ENCODE measurements around the gene YES1. TPM values are rescaled to one million over a fixed set of nuclear protein-coding genes. Genes with fewer than 3 reads are reported as not detected.
"Not testable (repeated sequence)": the region's sequence is repeated elsewhere in the genome, so short reads cannot be mapped to it uniquely, and the experiment has no call there.

YES1 gene
- total and polyA plus RNA-seq, 4 donors: 17.9 to 61.7 (median 31.6) TPM

DNA sequence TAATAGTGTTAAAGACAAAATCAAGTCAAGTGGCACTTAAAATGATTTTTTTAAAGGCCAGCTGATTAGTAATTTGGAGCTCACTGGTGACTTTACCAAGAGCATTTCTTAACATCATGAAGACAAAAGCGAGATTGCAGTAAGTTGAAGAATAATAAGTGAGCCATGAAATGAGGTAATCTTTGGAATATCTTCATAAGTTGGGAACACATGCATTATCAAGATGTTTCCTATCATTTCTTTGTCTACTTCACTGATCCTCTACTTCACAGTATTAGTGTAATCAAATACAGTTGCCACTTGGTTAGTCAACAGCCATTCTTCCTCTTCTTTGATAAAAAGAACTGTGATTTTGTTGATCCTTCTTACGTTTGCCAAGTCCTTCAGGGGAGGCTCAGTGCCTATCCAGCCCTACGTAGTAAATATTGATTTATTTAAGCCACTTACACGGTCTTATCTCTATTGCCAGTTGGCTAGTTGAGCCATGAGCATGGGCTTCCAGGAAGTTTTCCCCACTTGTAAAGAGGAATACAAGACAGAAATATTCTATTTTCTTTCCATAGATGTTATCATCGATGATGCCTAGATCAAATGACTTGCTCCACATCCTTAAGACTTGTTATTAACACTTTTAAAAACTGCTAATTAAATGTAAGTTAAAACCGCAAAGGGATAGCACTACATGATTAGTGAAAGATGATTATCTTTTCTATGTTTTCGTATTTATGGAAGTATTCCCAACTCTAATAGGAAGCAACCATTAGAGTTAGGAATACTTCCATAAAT is 46.1 kb downstream of the YES1 start:
- DNase-seq (no peak), ATAC-seq (ENCODE audit: insufficient read depth, low FRiP score) (no peak)
- Histone ChIP-seq H3K9me3 (ENCODE audit: control insufficient read depth in 4 of 4, insufficient read depth in 3 of 4, low read length in 3 of 4) (no peaks in the 10 kb centered on the region), H3K9ac (ENCODE audit: insufficient read depth in 1 of 2, low read length in 2 of 2) (no peak overlapping the region), H3K4me3 (no peak overlapping the region), H3K4me1 (ENCODE audit: control insufficient read depth in 5 of 5, insufficient read depth in 5 of 5, low read length in 5 of 5) (peaks cover 0 to 2% (median 0%) of the 10 kb centered on the region in 5 donors), H3K27me3 (ENCODE audit: control insufficient read depth in 3 of 3, insufficient read depth in 3 of 3, low read length in 2 of 3) (no peaks in the 10 kb centered on the region), H3K36me3 (ENCODE audit: control insufficient read depth in 4 of 4, insufficient read depth in 4 of 4, low read length in 4 of 4) (no peaks in the 10 kb centered on the region), H3K27ac (ENCODE audit: low read depth in 1 of 2, low read length in 1 of 2) (no peak overlapping the region)
- 53 to 79% methylated on average over 7 of the region's 7 CpGs for WGBS, 2 donors
- no peak for TF ChIP-seq CTCF (IDR thresholded peaks at IDR 0.05; ENCODE audit: control extremely low read depth, extremely low read depth)

DNA sequence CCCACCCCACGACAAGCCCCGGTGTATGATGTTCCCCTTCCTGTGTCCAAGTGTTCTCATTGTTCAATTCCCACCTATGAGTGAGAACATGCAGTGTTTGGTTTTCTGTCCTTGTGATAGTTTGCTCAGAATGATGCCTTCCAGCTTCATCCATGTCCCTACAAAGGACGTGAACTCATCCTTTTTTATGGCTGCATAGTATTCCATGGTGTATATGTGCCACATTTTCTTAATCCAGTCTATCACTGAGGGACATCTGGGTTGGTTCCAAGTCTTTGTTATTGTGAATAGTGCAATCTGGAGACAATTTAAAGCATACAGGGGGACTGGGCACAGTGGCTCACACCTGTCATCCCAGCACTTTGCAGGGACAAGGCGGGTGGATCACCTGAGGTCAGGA is 52.2 kb downstream of the YES1 start:
- H3K4me3 ChIP-seq; ATAC-seq (ENCODE audit: insufficient read depth, low FRiP score); H3K4me1 ChIP-seq (ENCODE audit: control insufficient read depth in 5 of 5, insufficient read depth in 5 of 5, low read length in 5 of 5); H3K27me3 ChIP-seq (ENCODE audit: control insufficient read depth in 3 of 3, insufficient read depth in 3 of 3, low read length in 2 of 3); H3K9me3 ChIP-seq (ENCODE audit: control insufficient read depth in 4 of 4, insufficient read depth in 3 of 4, low read length in 3 of 4); H3K36me3 ChIP-seq (ENCODE audit: control insufficient read depth in 4 of 4, insufficient read depth in 4 of 4, low read length in 4 of 4); H3K9ac ChIP-seq (ENCODE audit: insufficient read depth in 1 of 2, low read length in 2 of 2); DNase-seq; H3K27ac ChIP-seq (ENCODE audit: low read depth in 1 of 2, low read length in 1 of 2): not testable (repeated sequence)
- 96% methylated on average over 2 of the region's 4 CpGs for WGBS, 2 donors

GRCh38 chr18:755506-755905 is 56.5 kb downstream of the YES1 start:
- ATAC-seq (ENCODE audit: insufficient read depth, low FRiP score) (no peak), DNase-seq (no peak)
- peaks cover 0 to 5% (median 2%) of the 10 kb centered on the region in 4 donors for H3K36me3 ChIP-seq (ENCODE audit: control insufficient read depth in 4 of 4, insufficient read depth in 4 of 4, low read length in 4 of 4)
- no peaks in the 10 kb centered on the region for H3K4me1 ChIP-seq (ENCODE audit: control insufficient read depth in 5 of 5, insufficient read depth in 5 of 5, low read length in 5 of 5)
- H3K9me3 ChIP-seq (ENCODE audit: control insufficient read depth in 4 of 4, insufficient read depth in 3 of 4, low read length in 3 of 4): no peaks in the 10 kb centered on the region
- no peak overlapping the region for H3K4me3 ChIP-seq
- no peak for TF ChIP-seq CTCF (IDR thresholded peaks at IDR 0.05; ENCODE audit: control extremely low read depth, extremely low read depth)
- no peak overlapping the region for H3K27ac ChIP-seq (ENCODE audit: low read depth in 1 of 2, low read length in 1 of 2)
- H3K9ac ChIP-seq (ENCODE audit: insufficient read depth in 1 of 2, low read length in 2 of 2): no peak overlapping the region
- WGBS, 2 donors: 73 to 76% methylated on average over 2 of the region's 2 CpGs
- no peaks in the 10 kb centered on the region for H3K27me3 ChIP-seq (ENCODE audit: control insufficient read depth in 3 of 3, insufficient read depth in 3 of 3, low read length in 2 of 3)

GRCh38 chr18:754656-755055 is 57.4 kb downstream of the YES1 start:
- H3K4me1 ChIP-seq (ENCODE audit: control insufficient read depth in 5 of 5, insufficient read depth in 5 of 5, low read length in 5 of 5): no peaks in the 10 kb centered on the region
- no peak overlapping the region for H3K4me3 ChIP-seq
- TF ChIP-seq CTCF (IDR thresholded peaks at IDR 0.05; ENCODE audit: control extremely low read depth, extremely low read depth): no peak
- H3K9ac ChIP-seq (ENCODE audit: insufficient read depth in 1 of 2, low read length in 2 of 2): no peak overlapping the region
- ATAC-seq (ENCODE audit: insufficient read depth, low FRiP score) (no peak), DNase-seq (no peak)
- peaks cover 0 to 5% (median 3%) of the 10 kb centered on the region in 4 donors for H3K36me3 ChIP-seq (ENCODE audit: control insufficient read depth in 4 of 4, insufficient read depth in 4 of 4, low read length in 4 of 4)
- no peaks in the 10 kb centered on the region for H3K9me3 ChIP-seq (ENCODE audit: control insufficient read depth in 4 of 4, insufficient read depth in 3 of 4, low read length in 3 of 4)
- WGBS, 2 donors: 93 to 100% methylated on average over 1 of the region's 1 CpG
- H3K27ac ChIP-seq (ENCODE audit: low read depth in 1 of 2, low read length in 1 of 2): no peak overlapping the region
- no peaks in the 10 kb centered on the region for H3K27me3 ChIP-seq (ENCODE audit: control insufficient read depth in 3 of 3, insufficient read depth in 3 of 3, low read length in 2 of 3)

Measured in lung (tissue), 12 donors.